Measurements from ENCODE around the gene TEKT2.

TEKT2 gene

GRCh38 chr1:36136535-36136934 is 52.6 kb downstream of the TEKT2 start:
- 0 out of 2 replicates have a peak, but pooled peaks cover 5% of the 10 kb centered on the region for H3K36me3 ChIP-seq (ENCODE audit: low read length)
- no peak overlapping the region for H3K4me3 ChIP-seq (ENCODE audit: insufficient read depth, low read length, poor library complexity, severe bottlenecking)
- no peaks in the 10 kb centered on the region for H3F3A ChIP-seq (ENCODE audit: insufficient read depth)
- H3K9me2 ChIP-seq (replicated peaks; ENCODE audit: insufficient read depth, low read length), result no peaks in the 10 kb centered on the region
- no peaks in the 10 kb centered on the region for H3K27me3 ChIP-seq (ENCODE audit: low read length)
- H3K9ac ChIP-seq (ENCODE audit: low read length), result no peak overlapping the region
- no peak overlapping the region for H3K27ac ChIP-seq (ENCODE audit: low read depth, low read length)
- H3K4me2 ChIP-seq (ENCODE audit: low read depth, low read length, poor library complexity, severe bottlenecking), result no peak overlapping the region
- H4K20me1 ChIP-seq (ENCODE audit: low read depth, low read length), result no peaks in the 10 kb centered on the region
- TF ChIP-seq EZH2phosphoT487 (conservative IDR thresholded peaks at IDR 0.05; ENCODE audit: low read length) (no peak), CTCF (IDR thresholded peaks at IDR 0.05; ENCODE audit: insufficient read depth, low read length, poor library complexity, severe bottlenecking) (no peak)
- H3K9me3 ChIP-seq (ENCODE audit: insufficient read depth, low read length), result no peaks in the 10 kb centered on the region
- no peaks in the 10 kb centered on the region; the same call in 1 of the 2 replicates for H3K79me2 ChIP-seq (ENCODE audit: insufficient read depth, low read length)
- H2AFZ ChIP-seq (ENCODE audit: low read depth, low read length, severe bottlenecking), result no peak overlapping the region

GRCh38 chr1:36137226-36137625 is 53.3 kb downstream of the TEKT2 start:
- Histone ChIP-seq H3K27ac (ENCODE audit: low read depth, low read length) (no peak overlapping the region), H3K4me2 (ENCODE audit: low read depth, low read length, poor library complexity, severe bottlenecking) (no peak overlapping the region), H2AFZ (ENCODE audit: low read depth, low read length, severe bottlenecking) (no peak overlapping the region), H3K27me3 (ENCODE audit: low read length) (no peaks in the 10 kb centered on the region), H3K36me3 (ENCODE audit: low read length) (0 out of 2 replicates have a peak, but pooled peaks cover 5% of the 10 kb centered on the region), H3F3A (ENCODE audit: insufficient read depth) (no peaks in the 10 kb centered on the region), H3K9ac (ENCODE audit: low read length) (no peak overlapping the region), H3K79me2 (ENCODE audit: insufficient read depth, low read length) (peaks cover under 1% of the 10 kb centered on the region; the same call in 1 of the 2 replicates), H4K20me1 (ENCODE audit: low read depth, low read length) (no peaks in the 10 kb centered on the region), H3K4me3 (ENCODE audit: insufficient read depth, low read length, poor library complexity, severe bottlenecking) (no peak overlapping the region), H3K9me2 (replicated peaks; ENCODE audit: insufficient read depth, low read length) (no peaks in the 10 kb centered on the region), H3K9me3 (ENCODE audit: insufficient read depth, low read length) (no peaks in the 10 kb centered on the region)
- no peak for TF ChIP-seq CTCF (IDR thresholded peaks at IDR 0.05; ENCODE audit: insufficient read depth, low read length, poor library complexity, severe bottlenecking)
- TF ChIP-seq EZH2phosphoT487 (conservative IDR thresholded peaks at IDR 0.05; ENCODE audit: low read length), result no peak

GRCh38 chr1:36137776-36138175 is 53.9 kb downstream of the TEKT2 start:
- H3K9me3 ChIP-seq (ENCODE audit: insufficient read depth, low read length), result no peaks in the 10 kb centered on the region
- H3K27ac ChIP-seq (ENCODE audit: low read depth, low read length), result no peak overlapping the region
- H3K4me2 ChIP-seq (ENCODE audit: low read depth, low read length, poor library complexity, severe bottlenecking), result no peak overlapping the region
- H3K79me2 ChIP-seq (ENCODE audit: insufficient read depth, low read length), result peaks cover 6% of the 10 kb centered on the region; the same call in 1 of the 2 replicates
- H3K9me2 ChIP-seq (replicated peaks; ENCODE audit: insufficient read depth, low read length), result no peaks in the 10 kb centered on the region
- no peak overlapping the region for H2AFZ ChIP-seq (ENCODE audit: low read depth, low read length, severe bottlenecking)
- no peak for TF ChIP-seq CTCF (IDR thresholded peaks at IDR 0.05; ENCODE audit: insufficient read depth, low read length, poor library complexity, severe bottlenecking)
- TF ChIP-seq EZH2phosphoT487 (conservative IDR thresholded peaks at IDR 0.05; ENCODE audit: low read length), result no peak
- H3K4me3 ChIP-seq (ENCODE audit: insufficient read depth, low read length, poor library complexity, severe bottlenecking), result no peak overlapping the region
- no peaks in the 10 kb centered on the region for H3F3A ChIP-seq (ENCODE audit: insufficient read depth)
- H4K20me1 ChIP-seq (ENCODE audit: low read depth, low read length), result no peaks in the 10 kb centered on the region
- no peak overlapping the region for H3K9ac ChIP-seq (ENCODE audit: low read length)
- 0 out of 2 replicates have a peak, but pooled peaks cover 5% of the 10 kb centered on the region for H3K36me3 ChIP-seq (ENCODE audit: low read length)
- no peaks in the 10 kb centered on the region for H3K27me3 ChIP-seq (ENCODE audit: low read length)

Measured in SU-DHL-6 (cell line).